HEK293 (cell line): Measurements from ENCODE around the gene NIPAL3.

Experiments
- CTCF ChIA-PET: fragments of 350-600 bp; formaldehyde crosslinking; extraction: SDS; loops from one replicate; lab custom pipeline; 2021; ENCODE audit warnings: antibody characterized with exemption; lab: Yijun Ruan, JAX
- POLR2A ChIA-PET: fragments of 300-600 bp; formaldehyde crosslinking; extraction: SDS; loops from one replicate; lab custom pipeline; 2020; ENCODE audit warnings: antibody characterized with exemption, inconsistent platforms; lab: Yijun Ruan, JAX
- H3K27ac ChIP-seq: fragments of 200-500 bp; sonication (Bioruptor generic); 2 replicates; pipeline ENCODE4 v1.5.1; 2014; ENCODE audit warnings: low read depth, low read length, control low read depth, inconsistent platforms; ENCODE audit errors: extremely low read depth
- H3K36me3 ChIP-seq, 2 experiments: fragments of 200-500 bp in 1 of 2; sonication (Bioruptor generic) in 1 of 2; 1 replicate in 1 of 2; 2 replicates in 1 of 2; pipeline ENCODE4 v1.5.1; 2014 to 2017; ENCODE audit warnings: inconsistent platforms in 2 of 2, low read length in 2 of 2; ENCODE audit not compliant: control insufficient read depth in 2 of 2, insufficient read depth in 1 of 2
- H3K4me1 ChIP-seq: fragments of 200-500 bp; sonication (Bioruptor generic); 2 replicates; pipeline ENCODE4 v1.5.1; 2014; ENCODE audit warnings: mild to moderate bottlenecking, low read length, inconsistent platforms; ENCODE audit not compliant: control insufficient read depth, insufficient read depth
- H3K4me3 ChIP-seq: 2 replicates; pipeline ENCODE4 v1.5.1; 2011; ENCODE audit warnings: low read depth, mild to moderate bottlenecking, control low read depth, low read length, moderate library complexity
- H3K9me3 ChIP-seq: fragments of 200-500 bp; sonication (Bioruptor generic); 2 replicates; pipeline ENCODE4 v1.5.1; 2014; ENCODE audit warnings: low read depth, low read length, inconsistent platforms; ENCODE audit not compliant: control insufficient read depth, insufficient read depth
- BCL11B ChIP-seq: fragments of 450-650 bp; formaldehyde crosslinking; IDR thresholded peaks from 2 replicates; pipeline ENCODE4 v1.5.1; 2016; ENCODE audit warnings: low read depth, missing biosample characterization, missing genetic modification characterization
- GLI4 ChIP-seq: fragments of 450-650 bp; formaldehyde crosslinking; IDR thresholded peaks from 2 replicates; pipeline ENCODE4 v1.5.1; 2016; ENCODE audit warnings: missing biosample characterization, missing genetic modification characterization
- HOXA7 ChIP-seq: sonication (generic); formaldehyde crosslinking; IDR thresholded peaks from 2 replicates; pipeline ENCODE4 v1.8.1; 2022; ENCODE audit warnings: missing genetic modification reagents, borderline replicate concordance
- HOXC10 ChIP-seq: sonication (generic); formaldehyde crosslinking; IDR thresholded peaks from 2 replicates; pipeline ENCODE4 v1.8.1; 2023; ENCODE audit warnings: mild to moderate bottlenecking, missing genetic modification reagents
- RBAK ChIP-seq: fragments of 450-650 bp; formaldehyde crosslinking; IDR thresholded peaks from 2 replicates; pipeline ENCODE4 v1.5.1; 2016; ENCODE audit warnings: missing biosample characterization, missing genetic modification characterization
- SP3 ChIP-seq: fragments of 450-650 bp; formaldehyde crosslinking; IDR thresholded peaks from 2 replicates; pipeline ENCODE4 v1.5.1; 2016; ENCODE audit warnings: missing biosample characterization, missing genetic modification characterization
- TRIM28 ChIP-seq: IDR thresholded peaks from 2 replicates; pipeline ENCODE4 v1.6.1; 2011; ENCODE audit warnings: low read length, control low read depth, borderline replicate concordance
- ZBTB7A ChIP-seq: fragments of 450-650 bp; formaldehyde crosslinking; IDR thresholded peaks from 2 replicates; pipeline ENCODE4 v1.5.1; 2016; ENCODE audit warnings: low read depth, missing biosample characterization, missing genetic modification characterization
- ZFP41 ChIP-seq: fragments of 450-650 bp; formaldehyde crosslinking; IDR thresholded peaks from 2 replicates; pipeline ENCODE4 v1.5.1; 2016; ENCODE audit warnings: missing biosample characterization, missing genetic modification characterization, borderline replicate concordance
- ZNF112 ChIP-seq: fragments of 450-650 bp; formaldehyde crosslinking; IDR thresholded peaks from 2 replicates; pipeline ENCODE4 v1.5.0; 2017; ENCODE audit warnings: missing biosample characterization, missing genetic modification characterization
- ZNF114 ChIP-seq: fragments of 450-650 bp; formaldehyde crosslinking; IDR thresholded peaks from 2 replicates; pipeline ENCODE4 v1.5.0; 2017; ENCODE audit warnings: missing biosample characterization, missing genetic modification characterization
- ZNF211 ChIP-seq: fragments of 450-650 bp; formaldehyde crosslinking; IDR thresholded peaks from 2 replicates; pipeline ENCODE4 v1.5.1; 2016; ENCODE audit warnings: low read depth, missing biosample characterization, missing genetic modification characterization
- ZNF223 ChIP-seq: fragments of 450-650 bp; formaldehyde crosslinking; IDR thresholded peaks from 2 replicates; pipeline ENCODE4 v1.5.1; 2016; ENCODE audit warnings: missing biosample characterization, missing genetic modification characterization
- ZNF350 ChIP-seq: fragments of 450-650 bp; formaldehyde crosslinking; IDR thresholded peaks from 2 replicates; pipeline ENCODE4 v1.5.0; 2017; ENCODE audit warnings: missing biosample characterization, mild to moderate bottlenecking, missing genetic modification characterization
- ZNF791 ChIP-seq: fragments of 450-650 bp; formaldehyde crosslinking; IDR thresholded peaks from 2 replicates; pipeline ENCODE4 v1.5.1; 2016; ENCODE audit warnings: missing biosample characterization, missing genetic modification characterization
- ZSCAN16 ChIP-seq: fragments of 450-650 bp; formaldehyde crosslinking; IDR thresholded peaks from 2 replicates; pipeline ENCODE4 v1.5.1; 2016; ENCODE audit warnings: missing biosample characterization, missing genetic modification characterization
- TF ChIP-seq, protein P1 (sequence below): fragments of 450-650 bp; formaldehyde crosslinking; IDR thresholded peaks from 2 replicates; pipeline ENCODE4 v1.5.1; 2016; ENCODE audit warnings: missing biosample characterization, missing genetic modification characterization
- TF ChIP-seq, protein P2 (sequence below): fragments of 450-650 bp; formaldehyde crosslinking; IDR thresholded peaks from 2 replicates; pipeline ENCODE4 v1.5.1; 2016; ENCODE audit warnings: missing biosample characterization, missing genetic modification characterization
- TF ChIP-seq, protein P3 (sequence below): fragments of 450-650 bp; formaldehyde crosslinking; IDR thresholded peaks from 2 replicates; pipeline ENCODE4 v1.5.1; 2016; ENCODE audit warnings: missing biosample characterization, missing genetic modification characterization
- TF ChIP-seq, protein P4 (sequence below): fragments of 450-650 bp; formaldehyde crosslinking; IDR thresholded peaks from 2 replicates; pipeline ENCODE4 v1.5.1; 2016; ENCODE audit warnings: missing biosample characterization, missing genetic modification characterization, borderline replicate concordance
- TF ChIP-seq, protein P5 (sequence below): fragments of 450-650 bp; formaldehyde crosslinking; IDR thresholded peaks from 2 replicates; pipeline ENCODE4 v1.5.1; 2017; ENCODE audit warnings: missing biosample characterization, missing genetic modification characterization

The NIPAL3 gene

DNA sequence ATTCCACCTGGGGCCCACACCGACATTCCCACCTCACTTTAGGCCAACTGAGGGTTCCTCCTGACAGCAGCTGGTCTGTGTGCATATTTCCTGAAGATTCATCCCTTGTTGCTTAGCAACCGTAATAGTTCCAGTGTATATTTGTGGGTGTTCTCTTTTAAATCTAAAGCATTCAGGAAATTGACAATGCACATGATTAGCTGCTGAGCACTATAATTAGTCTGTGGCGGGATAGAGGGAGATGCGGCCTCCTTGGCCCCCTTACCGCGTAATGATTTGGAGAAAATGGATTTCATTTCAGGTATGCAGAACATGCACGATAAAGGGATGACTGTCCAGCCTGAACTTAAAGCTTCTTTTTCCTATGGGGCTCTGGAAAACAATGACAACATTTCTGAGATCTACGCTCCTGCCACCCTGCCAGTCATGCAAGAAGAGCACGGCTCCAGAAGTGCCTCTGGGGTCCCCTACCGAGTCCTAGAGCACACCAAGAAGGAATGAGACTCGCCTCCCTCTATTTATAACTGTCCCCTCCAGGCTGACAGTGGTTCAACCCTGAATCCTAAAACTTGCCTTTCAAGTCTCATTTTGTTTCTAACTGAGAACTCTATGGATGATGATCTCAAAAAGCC is 53.2 kb downstream of the NIPAL3 start:
- Histone ChIP-seq H3K9me3 (no peaks in the 10 kb centered on the region), H3K36me3 (peaks cover 0 to 43% of the 10 kb centered on the region in 2 experiments; a peak in 1 of 3 replicates), H3K4me3 (no peak overlapping the region), H3K4me1 (no peaks in the 10 kb centered on the region), H3K27ac (no peak overlapping the region)
- TF ChIP-seq ZNF791 (tag by site-specific recombination) (no peak), RBAK (no peak), SP3 (tag by site-specific recombination) (no peak), ZNF112 (no peak), HOXA7 (CRISPR knock-in tag) (no peak), TRIM28 (no peak), ZNF114 (tag by site-specific recombination) (no peak), ZNF223 (tag by site-specific recombination) (no peak), HOXC10 (CRISPR knock-in tag) (no peak), ZFP41 (no peak)
- TF ChIP-seq, protein P1, sequence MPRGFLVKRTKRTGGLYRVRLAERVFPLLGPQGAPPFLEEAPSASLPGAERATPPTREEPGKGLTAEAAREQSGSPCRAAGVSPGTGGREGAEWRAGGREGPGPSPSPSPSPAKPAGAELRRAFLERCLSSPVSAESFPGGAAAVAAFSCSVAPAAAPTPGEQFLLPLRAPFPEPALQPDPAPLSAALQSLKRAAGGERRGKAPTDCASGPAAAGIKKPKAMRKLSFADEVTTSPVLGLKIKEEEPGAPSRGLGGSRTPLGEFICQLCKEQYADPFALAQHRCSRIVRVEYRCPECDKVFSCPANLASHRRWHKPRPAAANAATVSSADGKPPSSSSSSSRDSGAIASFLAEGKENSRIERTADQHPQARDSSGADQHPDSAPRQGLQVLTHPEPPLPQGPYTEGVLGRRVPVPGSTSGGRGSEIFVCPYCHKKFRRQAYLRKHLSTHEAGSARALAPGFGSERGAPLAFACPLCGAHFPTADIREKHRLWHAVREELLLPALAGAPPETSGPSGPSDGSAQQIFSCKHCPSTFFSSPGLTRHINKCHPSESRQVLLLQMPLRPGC (tag by site-specific recombination) = no peak
- TF ChIP-seq, protein P2, sequence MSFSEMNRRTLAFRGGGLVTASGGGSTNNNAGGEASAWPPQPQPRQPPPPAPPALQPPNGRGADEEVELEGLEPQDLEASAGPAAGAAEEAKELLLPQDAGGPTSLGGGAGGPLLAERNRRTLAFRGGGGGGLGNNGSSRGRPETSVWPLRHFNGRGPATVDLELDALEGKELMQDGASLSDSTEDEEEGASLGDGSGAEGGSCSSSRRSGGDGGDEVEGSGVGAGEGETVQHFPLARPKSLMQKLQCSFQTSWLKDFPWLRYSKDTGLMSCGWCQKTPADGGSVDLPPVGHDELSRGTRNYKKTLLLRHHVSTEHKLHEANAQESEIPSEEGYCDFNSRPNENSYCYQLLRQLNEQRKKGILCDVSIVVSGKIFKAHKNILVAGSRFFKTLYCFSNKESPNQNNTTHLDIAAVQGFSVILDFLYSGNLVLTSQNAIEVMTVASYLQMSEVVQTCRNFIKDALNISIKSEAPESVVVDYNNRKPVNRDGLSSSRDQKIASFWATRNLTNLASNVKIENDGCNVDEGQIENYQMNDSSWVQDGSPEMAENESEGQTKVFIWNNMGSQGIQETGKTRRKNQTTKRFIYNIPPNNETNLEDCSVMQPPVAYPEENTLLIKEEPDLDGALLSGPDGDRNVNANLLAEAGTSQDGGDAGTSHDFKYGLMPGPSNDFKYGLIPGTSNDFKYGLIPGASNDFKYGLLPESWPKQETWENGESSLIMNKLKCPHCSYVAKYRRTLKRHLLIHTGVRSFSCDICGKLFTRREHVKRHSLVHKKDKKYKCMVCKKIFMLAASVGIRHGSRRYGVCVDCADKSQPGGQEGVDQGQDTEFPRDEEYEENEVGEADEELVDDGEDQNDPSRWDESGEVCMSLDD (tag by site-specific recombination) = no peak
- TF ChIP-seq, protein P3, sequence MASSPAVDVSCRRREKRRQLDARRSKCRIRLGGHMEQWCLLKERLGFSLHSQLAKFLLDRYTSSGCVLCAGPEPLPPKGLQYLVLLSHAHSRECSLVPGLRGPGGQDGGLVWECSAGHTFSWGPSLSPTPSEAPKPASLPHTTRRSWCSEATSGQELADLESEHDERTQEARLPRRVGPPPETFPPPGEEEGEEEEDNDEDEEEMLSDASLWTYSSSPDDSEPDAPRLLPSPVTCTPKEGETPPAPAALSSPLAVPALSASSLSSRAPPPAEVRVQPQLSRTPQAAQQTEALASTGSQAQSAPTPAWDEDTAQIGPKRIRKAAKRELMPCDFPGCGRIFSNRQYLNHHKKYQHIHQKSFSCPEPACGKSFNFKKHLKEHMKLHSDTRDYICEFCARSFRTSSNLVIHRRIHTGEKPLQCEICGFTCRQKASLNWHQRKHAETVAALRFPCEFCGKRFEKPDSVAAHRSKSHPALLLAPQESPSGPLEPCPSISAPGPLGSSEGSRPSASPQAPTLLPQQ = no peak
- ChIA-PET POLR2A (no interaction called here), CTCF (interaction anchor here (0.6 kb wide), 2 partner anchors 45 to 73 kb away, joined by 3 to 4 read pairs; no protein-coding TSS in a partner anchor)

DNA sequence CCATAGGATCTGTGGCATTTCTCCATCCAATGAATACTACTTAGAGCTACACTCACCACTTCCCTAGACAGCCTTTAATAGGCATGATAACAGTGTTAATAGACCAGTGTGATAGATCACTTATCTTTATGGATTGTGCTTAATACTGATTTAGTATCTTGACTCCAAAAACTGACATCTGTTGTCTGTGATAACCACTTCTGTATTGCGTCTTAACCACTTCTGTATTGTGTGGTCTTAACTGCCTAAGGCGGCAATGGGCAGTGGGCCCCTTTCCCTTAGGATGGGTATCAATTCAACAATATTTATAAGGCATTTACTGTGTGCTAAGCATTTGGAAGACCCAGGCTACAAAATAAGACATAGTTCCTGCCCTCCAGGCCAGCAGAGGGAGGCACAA is 55.0 kb downstream of the NIPAL3 start:
- H3K4me1 ChIP-seq = no peaks in the 10 kb centered on the region
- H3K27ac ChIP-seq = no peak overlapping the region
- H3K4me3 ChIP-seq = no peak overlapping the region
- CTCF ChIA-PET = interaction anchor here (1.8 kb wide), 1 partner anchor 117 kb away, joined by 6 read pairs; no protein-coding TSS in a partner anchor
- no peaks in the 10 kb centered on the region for H3K9me3 ChIP-seq
- POLR2A ChIA-PET = no interaction called here
- peaks cover 0 to 26% of the 10 kb centered on the region in 2 experiments; a peak in 1 of 3 replicates for H3K36me3 ChIP-seq
- TF ChIP-seq ZBTB7A (no peak), ZNF211 (tag by site-specific recombination) (no peak), ZSCAN16 (tag by site-specific recombination) (no peak), GLI4 (tag by site-specific recombination) (no peak), BCL11B (tag by site-specific recombination) (no peak), ZNF350 (tag by site-specific recombination) (no peak)
- TF ChIP-seq, protein P4, sequence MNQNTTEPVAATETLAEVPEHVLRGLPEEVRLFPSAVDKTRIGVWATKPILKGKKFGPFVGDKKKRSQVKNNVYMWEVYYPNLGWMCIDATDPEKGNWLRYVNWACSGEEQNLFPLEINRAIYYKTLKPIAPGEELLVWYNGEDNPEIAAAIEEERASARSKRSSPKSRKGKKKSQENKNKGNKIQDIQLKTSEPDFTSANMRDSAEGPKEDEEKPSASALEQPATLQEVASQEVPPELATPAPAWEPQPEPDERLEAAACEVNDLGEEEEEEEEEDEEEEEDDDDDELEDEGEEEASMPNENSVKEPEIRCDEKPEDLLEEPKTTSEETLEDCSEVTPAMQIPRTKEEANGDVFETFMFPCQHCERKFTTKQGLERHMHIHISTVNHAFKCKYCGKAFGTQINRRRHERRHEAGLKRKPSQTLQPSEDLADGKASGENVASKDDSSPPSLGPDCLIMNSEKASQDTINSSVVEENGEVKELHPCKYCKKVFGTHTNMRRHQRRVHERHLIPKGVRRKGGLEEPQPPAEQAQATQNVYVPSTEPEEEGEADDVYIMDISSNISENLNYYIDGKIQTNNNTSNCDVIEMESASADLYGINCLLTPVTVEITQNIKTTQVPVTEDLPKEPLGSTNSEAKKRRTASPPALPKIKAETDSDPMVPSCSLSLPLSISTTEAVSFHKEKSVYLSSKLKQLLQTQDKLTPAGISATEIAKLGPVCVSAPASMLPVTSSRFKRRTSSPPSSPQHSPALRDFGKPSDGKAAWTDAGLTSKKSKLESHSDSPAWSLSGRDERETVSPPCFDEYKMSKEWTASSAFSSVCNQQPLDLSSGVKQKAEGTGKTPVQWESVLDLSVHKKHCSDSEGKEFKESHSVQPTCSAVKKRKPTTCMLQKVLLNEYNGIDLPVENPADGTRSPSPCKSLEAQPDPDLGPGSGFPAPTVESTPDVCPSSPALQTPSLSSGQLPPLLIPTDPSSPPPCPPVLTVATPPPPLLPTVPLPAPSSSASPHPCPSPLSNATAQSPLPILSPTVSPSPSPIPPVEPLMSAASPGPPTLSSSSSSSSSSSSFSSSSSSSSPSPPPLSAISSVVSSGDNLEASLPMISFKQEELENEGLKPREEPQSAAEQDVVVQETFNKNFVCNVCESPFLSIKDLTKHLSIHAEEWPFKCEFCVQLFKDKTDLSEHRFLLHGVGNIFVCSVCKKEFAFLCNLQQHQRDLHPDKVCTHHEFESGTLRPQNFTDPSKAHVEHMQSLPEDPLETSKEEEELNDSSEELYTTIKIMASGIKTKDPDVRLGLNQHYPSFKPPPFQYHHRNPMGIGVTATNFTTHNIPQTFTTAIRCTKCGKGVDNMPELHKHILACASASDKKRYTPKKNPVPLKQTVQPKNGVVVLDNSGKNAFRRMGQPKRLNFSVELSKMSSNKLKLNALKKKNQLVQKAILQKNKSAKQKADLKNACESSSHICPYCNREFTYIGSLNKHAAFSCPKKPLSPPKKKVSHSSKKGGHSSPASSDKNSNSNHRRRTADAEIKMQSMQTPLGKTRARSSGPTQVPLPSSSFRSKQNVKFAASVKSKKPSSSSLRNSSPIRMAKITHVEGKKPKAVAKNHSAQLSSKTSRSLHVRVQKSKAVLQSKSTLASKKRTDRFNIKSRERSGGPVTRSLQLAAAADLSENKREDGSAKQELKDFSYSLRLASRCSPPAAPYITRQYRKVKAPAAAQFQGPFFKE (tag by site-specific recombination) = no peak
- TF ChIP-seq, protein P3 = no peak
- TF ChIP-seq, protein P5, sequence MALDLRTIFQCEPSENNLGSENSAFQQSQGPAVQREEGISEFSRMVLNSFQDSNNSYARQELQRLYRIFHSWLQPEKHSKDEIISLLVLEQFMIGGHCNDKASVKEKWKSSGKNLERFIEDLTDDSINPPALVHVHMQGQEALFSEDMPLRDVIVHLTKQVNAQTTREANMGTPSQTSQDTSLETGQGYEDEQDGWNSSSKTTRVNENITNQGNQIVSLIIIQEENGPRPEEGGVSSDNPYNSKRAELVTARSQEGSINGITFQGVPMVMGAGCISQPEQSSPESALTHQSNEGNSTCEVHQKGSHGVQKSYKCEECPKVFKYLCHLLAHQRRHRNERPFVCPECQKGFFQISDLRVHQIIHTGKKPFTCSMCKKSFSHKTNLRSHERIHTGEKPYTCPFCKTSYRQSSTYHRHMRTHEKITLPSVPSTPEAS = no peak
